ENCODE results near the gene BRME1.

BRME1 gene

DNA sequence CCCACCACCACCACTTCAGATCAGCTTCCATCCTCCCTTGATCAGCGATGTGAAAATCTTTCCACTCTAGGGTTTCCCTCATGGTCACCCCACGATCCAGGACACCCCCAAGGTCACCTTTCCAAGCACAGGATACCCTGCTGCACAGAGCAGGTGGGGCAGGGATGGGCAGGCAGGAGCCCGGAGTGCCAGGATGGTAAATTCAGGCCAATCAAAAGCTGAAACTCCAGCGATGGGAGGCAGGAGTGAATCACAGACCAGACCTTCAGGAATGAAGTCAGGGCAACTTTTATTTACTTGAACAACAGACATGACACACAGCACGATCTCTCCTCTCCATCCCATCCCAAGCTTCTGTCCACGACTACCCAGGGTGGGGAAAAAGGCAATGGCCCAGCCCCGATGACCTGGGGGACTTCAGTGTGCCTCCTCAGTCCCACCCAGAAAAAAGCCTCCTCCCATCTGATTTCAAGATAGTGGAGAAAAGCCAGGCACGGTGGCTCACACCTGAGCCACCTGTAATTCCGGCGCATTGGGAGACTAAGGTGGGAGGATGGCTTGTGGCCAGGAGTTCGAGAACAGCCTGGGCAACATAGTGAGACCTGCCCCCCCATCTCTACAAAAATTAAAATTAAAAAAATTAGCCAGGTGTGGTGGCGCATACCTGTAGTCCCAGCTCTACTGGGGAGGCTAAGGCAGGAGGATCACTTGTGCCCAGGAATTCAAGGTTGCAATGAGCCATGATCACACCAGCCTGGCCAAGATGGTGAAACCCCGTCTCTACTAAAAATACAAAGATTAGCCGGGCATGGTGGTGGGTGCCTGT lies 71.5 kb downstream of the BRME1 start:
- Histone ChIP-seq H3K9me3 (ENCODE audit: low read depth, low read length) (no peaks in the 10 kb centered on the region), H3K27ac (peak overlapping the region; percentile 75; the same call in 1 of the 2 replicates), H3K36me3 (ENCODE audit: insufficient read depth, low read length) (peaks cover 35% of the 10 kb centered on the region), H3K9ac (ENCODE audit: insufficient read length) (no peak overlapping the region), H3K4me3 (no peak overlapping the region)
- no peak for DNase-seq (ENCODE audit: low read depth, low spot score)
- no peak for TF ChIP-seq FOXP2 (optimal IDR thresholded peaks at IDR 0.05; ENCODE audit: control extremely low read depth, extremely low read length, insufficient read depth)
- no peak for TF ChIP-seq EZH2 (IDR thresholded peaks at IDR 0.05)

GRCh38 chr19:13833330-13834243 lies 72.3 kb downstream of the BRME1 start:
- no peaks in the 10 kb centered on the region for H3K9me3 ChIP-seq (ENCODE audit: low read depth, low read length)
- H3K36me3 ChIP-seq (ENCODE audit: insufficient read depth, low read length) = peaks cover 32% of the 10 kb centered on the region
- H3K9ac ChIP-seq (ENCODE audit: insufficient read length) = no peak overlapping the region
- peak overlapping the region; percentile 75; the same call in 1 of the 2 replicates for H3K27ac ChIP-seq
- no peak for DNase-seq (ENCODE audit: low read depth, low spot score)
- H3K4me3 ChIP-seq = peak overlapping the region; percentile 69
- peak; percentile 82 for TF ChIP-seq POLR2AphosphoS5 (IDR thresholded peaks at IDR 0.05; ENCODE audit: borderline replicate concordance, low read depth, low read length)
- no peak for TF ChIP-seq FOXP2 (optimal IDR thresholded peaks at IDR 0.05; ENCODE audit: control extremely low read depth, extremely low read length, insufficient read depth)

Data from SK-N-MC (cell line).